HTR-8/SVneo (cell line): ENCODE data around the gene CA12.
"Not testable (repeated sequence)": the region's sequence is repeated elsewhere in the genome, so short reads cannot be mapped to it uniquely, and the experiment has no call there.

Experiments
- DNase-seq: peaks from one replicate; pipeline ENCODE4 v3.0.0; 2011; ENCODE audit warnings: low spot score, mixed read lengths; ENCODE audit not compliant: insufficient read length
- FAIRE-seq: peaks from 2 replicates; lab custom pipeline; 2011; peaks lifted over from hg19 to GRCh38; lab: Jason Lieb, UNC

The CA12 gene

DNA sequence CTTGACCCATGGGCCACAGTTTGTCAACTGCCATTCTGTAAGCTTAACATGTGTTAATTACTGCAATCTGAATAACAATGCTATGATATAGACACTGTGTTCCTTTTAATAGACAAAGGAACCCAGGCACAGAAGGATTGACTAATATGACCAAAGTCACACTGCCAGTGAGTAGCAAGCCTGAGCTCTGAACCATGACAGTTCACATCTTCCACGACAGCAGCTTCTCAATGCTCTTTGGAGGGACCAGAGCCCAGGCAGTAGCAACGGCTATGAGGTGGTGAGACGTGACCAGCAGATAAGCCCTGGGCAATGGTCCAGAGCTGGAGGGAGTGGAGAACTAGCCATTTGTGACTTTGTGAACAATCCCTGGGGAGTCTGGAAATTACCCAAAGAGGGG lies 19.4 kb downstream of the CA12 start:
- DNase-seq (no peak), FAIRE-seq (no peak)

DNA sequence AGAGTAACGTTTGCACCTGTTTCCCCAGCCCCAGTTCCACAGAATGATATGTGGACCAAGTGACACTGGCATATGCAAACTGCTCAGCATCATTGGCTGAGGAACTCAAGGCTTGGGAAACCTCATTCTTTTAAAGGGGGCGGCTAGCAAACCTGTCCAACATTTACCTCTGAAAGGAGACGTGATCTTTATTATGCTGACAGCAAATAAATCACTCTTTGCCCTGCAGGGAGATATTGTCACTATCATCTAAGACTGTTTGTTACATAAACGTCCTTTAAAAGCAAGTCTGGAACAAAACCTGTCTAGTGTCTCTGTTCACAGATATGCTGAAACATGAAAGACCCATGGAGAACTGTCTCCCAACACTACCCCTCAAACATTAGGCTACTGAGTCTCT lies 21.5 kb downstream of the CA12 start:
- FAIRE-seq: no peak

DNA sequence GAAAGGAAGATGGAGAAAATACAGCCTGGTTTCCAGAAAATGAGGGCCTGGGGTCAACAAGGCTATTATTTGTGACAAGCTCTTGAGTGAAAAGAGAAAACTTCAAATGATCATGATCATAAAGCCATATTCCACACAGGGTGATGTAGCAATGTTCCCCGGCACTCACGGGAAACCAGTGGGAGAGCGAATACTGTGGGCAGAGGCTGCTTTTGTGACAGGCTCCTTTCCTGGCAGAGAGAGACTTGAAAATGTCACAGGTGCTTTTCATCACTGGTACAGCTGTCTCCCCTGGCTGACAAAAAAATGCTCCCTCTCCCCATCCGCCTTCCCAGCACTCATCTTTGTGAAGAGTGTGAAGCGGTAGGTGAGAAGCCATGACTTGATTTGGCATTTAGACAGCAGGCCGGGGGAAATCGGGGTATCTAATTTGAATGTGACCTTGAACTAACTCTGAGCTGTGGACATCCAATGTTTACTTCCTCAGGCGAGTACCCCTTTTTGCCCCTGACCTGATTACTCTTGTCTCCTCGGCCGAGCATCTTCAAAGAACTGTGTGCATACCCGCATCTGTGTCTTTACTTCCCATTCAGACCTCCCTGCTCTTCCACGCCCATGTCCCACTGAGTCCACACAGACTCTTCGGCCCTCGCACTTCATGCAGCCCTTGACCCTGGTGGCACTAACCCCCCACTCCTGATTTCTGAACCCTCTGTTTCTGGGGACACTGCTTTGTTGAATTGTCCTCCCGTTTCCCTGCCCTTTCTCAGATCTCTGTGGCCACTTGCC lies 23.2 kb downstream of the CA12 start:
- FAIRE-seq (no peak), DNase-seq (no peak)

More for the DNA sequence above, 21.5 kb downstream of the CA12 start:
- no peak for DNase-seq

DNA sequence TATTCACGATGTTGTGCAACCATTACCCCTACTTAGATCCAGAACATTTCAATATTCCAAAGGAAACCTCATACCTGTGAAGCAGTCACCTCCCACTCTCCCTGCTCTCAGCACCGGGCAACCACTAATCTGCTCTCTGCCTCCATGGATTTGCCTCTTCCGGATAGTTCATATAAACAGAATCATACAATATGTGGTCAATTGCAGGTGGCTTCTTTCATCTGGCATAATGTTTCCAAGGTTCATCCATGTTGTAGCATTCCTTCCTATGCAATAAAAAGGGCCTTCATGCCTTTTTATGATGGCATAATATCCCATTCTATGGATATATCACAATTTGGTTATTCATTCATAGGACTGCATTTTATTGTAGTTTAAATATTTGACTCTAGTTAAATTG lies 23.9 kb downstream of the CA12 start:
- FAIRE-seq (no peak), DNase-seq (no peak)

DNA sequence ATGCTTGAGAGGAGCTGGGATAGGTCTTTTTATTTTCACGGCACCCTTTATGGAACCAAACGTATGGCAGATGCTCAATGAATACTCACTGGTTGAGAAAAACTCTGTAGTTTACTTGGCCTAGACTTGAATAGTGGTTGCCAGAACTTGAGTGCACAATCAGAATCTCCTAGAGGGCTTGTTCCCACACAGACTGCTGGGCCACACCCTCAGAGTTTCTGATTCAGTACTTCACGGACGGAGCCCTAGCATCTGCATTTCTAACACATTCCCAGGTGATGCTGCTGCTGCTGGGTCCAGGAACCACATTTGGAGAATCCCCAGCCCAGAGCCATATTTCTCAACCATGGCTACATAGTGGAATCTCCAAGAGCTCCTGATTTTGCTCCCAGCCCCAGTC lies 24.6 kb downstream of the CA12 start:
- DNase-seq: no peak
- no peak for FAIRE-seq

DNA sequence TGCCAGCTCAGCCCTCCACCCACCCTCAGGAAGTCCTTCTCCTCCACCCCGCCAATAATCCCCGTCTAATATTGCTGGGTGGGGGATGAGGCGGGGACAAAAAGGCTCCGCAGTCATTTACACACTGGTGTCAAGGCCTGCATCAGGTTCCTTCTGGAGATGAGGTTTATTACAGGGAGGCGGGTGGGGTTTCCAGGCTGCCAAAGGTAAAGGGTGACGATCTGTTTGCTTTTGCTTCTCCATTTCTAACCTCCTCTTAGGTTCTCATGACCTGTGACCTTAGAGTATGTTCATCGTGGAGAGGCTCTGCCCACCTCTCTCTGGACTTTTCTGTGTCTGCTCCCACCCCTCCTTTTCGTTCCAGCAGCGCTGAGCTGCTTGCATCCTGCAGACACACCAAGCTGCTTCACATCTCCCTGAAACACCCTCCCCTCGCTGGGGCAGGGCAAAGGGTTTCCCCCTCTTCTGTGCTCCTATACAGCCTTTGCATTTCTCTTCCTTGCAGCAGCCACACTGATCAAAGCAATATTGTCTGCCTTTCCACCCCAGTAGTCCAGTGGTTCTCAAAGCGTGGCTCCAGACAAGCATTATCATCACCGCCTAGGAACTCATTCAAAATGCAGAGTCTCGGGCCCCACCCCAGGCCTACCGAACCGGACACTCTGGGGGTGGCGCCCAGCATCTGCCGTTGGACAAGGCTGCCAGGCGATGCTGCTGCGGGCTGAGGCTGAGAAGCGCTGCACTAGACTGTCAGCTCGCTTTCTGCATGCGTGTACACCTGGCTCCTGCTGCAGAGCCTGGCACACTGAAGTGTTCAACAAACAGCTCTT lies 26.6 kb downstream of the CA12 start:
- DNase-seq (no peak), FAIRE-seq (no peak)

DNA sequence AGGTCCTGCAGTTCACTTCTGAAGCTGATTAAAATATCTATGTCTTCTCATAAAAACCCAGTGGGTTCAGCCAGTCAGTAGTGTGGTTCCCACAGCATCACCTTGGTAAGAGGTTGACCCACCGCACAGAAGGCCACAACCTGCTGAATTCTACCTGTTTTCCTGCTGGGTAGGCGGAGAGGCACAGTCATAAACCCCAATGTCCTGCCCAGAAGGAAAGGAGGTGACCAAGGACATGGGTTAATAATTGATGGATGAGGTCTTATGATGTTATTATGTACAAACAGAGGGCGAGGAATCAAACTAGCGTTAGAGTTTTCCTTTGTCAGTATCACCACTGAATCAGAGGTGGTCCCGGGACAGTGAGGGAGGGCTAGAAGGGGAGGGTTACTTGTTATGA lies 27.8 kb downstream of the CA12 start:
- DNase-seq (no peak), FAIRE-seq (no peak)

DNA sequence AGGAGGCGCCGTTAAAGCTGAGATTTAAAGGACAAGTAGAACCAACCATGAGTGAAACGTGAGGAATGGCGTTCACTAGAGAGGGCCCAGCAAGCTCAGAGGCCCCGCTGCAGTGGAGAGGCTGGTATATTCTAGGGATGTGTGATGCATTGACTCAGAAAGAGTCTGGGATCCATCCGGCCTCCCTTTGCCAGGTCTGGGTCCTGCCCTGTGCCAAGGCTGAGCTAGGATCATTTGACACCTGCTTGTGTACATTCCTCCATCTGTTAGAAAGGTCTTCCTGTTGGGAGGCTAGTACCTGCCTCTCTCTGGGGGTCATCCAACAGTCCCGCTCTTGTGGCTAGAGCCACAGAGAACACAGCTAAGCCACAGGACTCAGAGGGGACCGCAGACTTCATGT lies 28.4 kb downstream of the CA12 start:
- FAIRE-seq (no peak), DNase-seq (no peak)

DNA sequence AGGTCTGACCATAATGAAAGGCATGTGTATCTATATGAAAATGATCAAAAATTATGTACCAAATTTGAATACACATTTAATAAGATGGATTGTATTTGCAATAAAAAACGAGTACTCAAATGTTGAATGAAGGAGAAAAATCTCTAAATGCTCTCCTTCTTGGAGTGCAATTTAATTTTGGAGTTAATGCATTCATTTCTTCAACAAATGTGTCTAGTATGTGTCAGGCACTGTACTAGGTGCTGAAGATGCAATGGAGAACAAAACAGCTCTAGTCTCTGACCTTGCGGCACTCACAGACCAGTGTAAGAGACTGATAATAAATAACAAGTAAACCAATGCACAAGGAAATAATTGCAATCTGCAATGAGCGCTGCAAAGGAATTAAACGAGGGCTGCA lies 28.8 kb downstream of the CA12 start:
- no peak for FAIRE-seq

DNA sequence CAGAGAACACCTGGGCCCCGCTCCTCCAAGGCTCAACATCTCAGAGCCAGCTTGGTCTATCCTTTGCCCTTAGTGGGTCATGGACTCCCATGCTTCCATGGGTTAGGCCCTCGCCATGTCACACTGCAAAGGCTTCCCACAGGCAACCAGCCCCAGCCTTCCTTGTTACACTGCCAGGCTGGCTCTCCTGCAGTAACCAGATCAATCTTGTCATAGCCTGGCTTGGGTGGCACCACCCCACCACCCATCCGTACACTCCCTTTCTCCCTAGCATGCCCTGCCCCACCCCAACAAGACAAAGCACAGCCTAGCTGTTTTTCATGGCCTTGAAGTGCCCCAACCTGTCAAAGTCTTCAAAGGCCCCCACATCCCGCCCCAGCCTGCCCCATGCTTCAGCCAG lies 30.5 kb downstream of the CA12 start:
- FAIRE-seq: no peak
- no peak for DNase-seq

More for the DNA sequence above, 28.8 kb downstream of the CA12 start:
- no peak for DNase-seq

DNA sequence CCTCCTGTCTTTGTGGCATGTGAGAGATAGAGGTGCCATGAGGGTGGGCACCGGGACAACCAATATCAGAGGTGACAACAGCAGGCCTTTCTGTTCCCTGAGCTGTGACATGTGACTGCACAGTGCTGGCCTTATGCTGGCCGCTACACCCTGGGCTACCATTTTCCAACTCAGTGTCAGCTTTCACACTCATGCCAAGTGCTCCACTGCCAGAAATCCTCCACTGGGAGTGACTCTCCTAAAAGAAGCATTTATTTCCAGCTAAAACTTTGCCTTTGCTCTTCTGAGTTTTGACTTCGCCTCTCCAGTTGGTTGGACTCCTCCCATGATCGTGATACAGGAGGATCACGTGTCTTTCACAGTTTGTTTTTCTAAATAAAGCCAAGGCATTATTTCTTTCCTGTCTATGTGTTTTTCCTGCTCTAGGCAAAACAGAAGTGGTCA lies 31.4 kb downstream of the CA12 start:
- no peak for DNase-seq
- no peak for FAIRE-seq

DNA sequence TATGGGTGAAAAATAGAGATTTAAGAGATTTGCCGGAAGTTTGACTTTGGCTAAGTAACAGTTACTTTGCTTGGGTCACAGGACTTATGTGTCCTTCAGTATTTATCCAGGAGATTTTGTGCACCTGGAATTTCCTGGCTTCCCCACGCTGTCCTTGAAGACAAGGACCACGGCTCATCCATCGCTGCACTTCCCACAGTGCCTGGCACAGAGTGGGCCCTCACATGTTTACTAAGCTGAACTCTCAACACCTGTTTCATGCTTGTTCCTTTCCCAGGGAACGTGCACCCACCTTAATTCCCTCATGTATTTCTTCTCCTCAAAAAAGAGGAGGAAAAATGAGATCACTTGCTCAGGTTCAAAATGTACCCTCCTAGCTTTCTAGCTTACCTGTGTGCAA lies 32.0 kb downstream of the CA12 start:
- FAIRE-seq: no peak

DNA sequence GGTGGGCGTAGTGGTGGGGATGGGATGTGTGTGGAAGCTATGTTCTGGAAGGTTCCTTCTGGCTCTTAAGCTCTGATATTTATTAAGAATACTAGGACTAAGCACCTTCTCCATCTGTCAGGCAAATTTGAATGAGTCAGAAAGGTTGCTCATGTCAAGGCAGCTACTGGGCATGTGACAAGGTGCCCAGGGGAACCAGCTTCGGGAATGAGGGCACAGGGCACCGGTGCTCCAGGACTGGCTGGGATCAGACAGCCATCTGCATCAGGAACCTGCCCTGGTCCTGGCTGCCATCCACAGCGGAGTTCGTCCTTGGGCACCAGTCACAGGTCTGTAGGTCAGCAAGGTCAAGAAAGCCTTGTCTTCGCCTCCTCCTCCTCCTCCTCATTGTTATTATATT lies 32.5 kb downstream of the CA12 start:
- FAIRE-seq (no peak), DNase-seq (no peak)

More for the DNA sequence above, 32.0 kb downstream of the CA12 start:
- no peak for DNase-seq

DNA sequence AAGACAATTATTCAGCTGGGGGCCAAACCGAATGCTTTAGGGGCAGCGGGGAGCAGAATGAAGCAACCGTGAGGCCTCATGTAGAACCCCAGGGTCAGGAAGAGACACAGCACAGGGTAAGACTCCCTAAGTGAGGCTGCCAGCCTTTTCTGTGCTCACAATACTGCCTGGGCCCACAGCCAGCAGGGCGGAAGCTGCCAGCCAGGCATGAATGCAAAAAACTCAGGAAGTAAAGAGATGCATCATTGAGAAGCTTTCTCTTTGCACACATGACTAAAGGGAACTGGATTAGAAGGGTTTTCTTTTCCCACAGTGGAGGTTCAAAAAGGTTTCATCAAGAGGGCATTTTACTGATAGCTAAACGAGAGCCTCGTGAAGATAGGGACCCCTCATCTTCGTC lies 33.3 kb downstream of the CA12 start:
- FAIRE-seq: no peak

DNA sequence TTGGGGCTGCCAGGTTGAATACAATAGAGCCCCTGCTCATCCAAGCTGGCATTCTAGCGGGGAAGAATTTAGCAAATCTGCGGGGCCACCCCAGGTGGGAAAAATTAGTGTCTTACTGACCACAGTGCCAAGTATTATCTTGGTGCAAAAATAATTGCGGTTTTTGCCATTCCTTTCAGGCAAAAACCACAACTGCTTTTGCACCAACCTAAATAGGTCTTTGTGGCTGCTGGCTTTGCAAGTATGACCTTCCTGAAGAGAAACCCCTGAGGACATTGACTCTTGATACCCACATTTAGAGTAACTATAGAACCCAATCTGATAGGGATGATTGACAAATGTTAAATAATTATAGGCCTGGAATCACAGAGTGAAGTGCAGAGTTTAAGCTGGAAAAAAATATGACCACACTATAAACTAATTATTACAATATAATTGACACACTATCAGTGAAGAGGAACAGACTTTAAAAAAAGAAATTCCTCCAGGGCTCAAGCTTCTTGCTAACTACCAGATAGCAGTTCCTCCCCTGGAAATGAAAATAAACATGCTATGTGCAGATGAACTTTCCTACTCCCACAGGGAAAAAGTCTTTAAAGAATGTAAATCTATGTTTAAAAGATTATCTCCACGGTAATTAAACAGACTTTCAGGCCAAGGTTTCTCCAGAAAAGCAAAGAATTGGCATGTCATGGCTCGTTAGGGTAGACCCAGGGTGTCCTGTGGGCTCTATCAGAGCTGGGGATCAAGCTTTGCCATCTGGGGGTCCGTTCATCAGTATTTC lies 34.4 kb downstream of the CA12 start:
- DNase-seq (no peak), FAIRE-seq (no peak)

More for the DNA sequence above, 33.3 kb downstream of the CA12 start:
- peak; percentile 43 for DNase-seq

DNA sequence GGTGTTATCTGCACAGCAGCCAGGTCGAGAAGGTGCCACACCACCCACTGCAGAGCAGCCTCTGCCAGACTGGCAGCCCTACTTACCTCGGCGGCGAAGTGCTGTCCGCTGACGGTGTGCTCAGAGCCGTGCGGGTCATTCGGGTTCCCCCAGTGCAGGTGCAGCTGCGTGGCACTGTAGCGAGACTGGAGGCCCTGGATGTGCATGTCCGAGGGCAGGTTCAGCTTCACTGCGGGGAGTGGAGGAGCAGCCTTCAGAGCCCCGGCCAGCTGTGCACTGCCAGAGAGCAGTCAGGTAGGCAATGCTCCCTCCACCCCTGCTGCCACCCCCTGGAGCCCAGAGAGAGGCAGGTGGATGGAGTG lies 36.3 kb downstream of the CA12 start:
- DNase-seq: no peak
- no peak for FAIRE-seq

DNA sequence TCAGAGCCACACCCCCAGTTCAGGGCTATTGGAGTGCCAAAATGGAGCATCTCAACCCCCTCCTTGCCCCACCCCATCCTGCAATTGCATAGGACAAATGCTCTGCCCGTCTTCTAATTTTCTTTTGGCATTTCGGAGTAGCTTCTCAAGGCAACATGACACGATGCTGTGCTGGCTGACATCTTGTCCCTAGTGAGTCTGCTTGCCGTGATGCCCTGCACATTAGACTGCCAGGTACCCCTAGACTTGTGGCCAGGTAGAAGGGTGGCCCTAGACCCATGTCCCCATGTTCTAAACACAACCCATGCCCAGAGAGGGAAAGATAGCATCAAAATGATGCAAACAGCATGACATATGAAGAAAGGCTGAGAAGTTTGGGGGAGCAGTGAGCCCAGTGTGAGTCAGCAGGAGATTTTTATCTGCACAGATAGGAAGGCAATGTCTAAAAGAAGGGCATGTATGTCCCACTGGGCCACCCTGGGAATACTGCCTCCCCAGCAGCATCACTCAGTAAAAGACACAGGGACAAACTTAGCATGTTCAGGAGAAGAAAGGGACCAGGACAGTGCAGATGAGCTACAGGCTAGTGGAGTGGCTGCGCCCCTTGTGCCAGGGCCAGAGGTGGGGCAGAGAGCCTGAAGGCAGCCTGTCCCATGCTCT lies 36.8 kb downstream of the CA12 start:
- DNase-seq: no peak
- no peak for FAIRE-seq

DNA sequence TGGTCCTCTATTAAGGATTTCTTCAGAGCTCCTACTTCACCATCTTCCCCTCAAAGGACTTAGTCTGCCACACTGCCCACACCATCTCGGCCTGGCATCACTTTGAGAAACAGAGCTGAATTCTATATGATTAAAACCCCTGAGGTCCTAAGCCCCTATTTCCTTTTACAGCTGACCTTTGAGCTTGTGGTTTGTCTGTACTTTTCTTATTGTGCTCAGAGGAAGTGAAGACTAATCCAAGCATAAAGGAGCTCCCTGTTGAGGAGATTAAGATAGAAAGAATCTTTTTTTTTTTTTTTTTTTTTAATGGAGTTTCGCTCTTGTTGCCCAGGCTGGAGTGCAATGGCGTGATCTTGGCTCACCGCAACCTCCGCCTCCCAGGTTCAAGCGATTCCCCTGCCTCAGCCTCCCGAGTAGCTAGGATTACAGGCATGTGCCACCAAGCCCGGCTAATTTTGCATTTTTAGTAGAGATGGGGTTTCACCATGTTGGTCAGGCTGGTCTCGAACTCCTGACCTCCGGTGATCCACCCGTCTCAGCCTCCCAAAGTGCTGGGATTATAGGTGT lies 38.6 kb downstream of the CA12 start:
- not testable (repeated sequence) for FAIRE-seq
- DNase-seq: peak; percentile 23

DNA sequence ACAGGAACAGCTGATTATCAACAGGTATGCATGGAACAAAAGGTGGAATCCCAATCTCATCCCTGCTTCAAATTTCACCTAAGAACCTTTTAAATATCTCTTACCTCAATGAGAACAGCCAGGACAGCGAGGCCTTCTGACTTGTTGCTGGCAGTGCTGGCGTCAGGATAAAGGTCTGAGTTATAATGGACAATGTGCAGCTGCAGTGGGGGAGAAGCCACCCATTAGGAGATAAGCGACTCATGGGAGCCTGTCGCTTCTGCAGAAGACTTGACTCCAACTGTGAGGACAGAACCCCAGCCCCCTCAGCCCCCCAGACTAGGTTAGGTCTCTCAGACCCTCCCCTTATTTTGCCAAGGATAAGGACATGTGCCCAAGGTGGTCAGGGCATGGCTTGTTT lies 39.7 kb downstream of the CA12 start:
- DNase-seq (no peak), FAIRE-seq (no peak)

DNA sequence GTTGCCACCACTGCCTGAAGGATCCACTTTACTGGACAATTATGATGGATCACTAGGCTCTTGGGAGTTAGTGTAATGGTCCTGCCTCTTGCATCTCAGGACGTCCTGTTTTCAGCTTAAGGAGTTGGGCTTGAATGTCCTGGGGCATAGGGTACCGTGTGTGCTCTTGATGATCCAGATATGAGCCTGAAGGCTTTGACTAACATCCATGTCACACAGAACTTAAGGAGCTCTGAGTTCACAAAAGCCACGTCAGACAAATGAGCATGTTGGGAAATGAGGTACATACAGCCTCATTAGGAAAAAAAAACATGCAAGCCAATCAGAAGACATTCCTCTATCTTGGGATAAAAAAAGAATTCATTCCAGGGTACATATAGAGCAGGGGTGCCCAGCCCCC lies 40.8 kb downstream of the CA12 start:
- DNase-seq: no peak
- FAIRE-seq: no peak
